PC-3 (cell line): ENCODE results near the gene STK32C. TPM values are rescaled to one million over a fixed set of nuclear protein-coding genes. Genes with fewer than 3 reads are reported as not detected.
"Not testable (repeated sequence)": the region's sequence is repeated elsewhere in the genome, so short reads cannot be mapped to it uniquely, and the experiment has no call there.

Source experiments
- ATAC-seq: fragments of 200-7000 bp; cut with Tn5 transposase; 2 replicates; pipeline ENCODE4 v1.9.1; 2020; ENCODE audit warnings: mild to moderate bottlenecking, moderate library complexity
- BruUV-seq: library from RNA; stranded (reverse); fragments of 400-500 nt; replicated peaks from 2 replicates; lab custom pipeline; 2021; lab: Mats Ljungman, UMichigan
- CTCF ChIA-PET: fragments of 300-600 bp; sonication (Branson Sonifier 250); formaldehyde crosslinking; loops from one replicate; lab custom pipeline; 2022; ENCODE audit warnings: antibody characterized with exemption; lab: Charles Lee
- POLR2A ChIA-PET: fragments of 300-600 bp; sonication (Branson Sonifier 250); formaldehyde crosslinking; loops from one replicate; lab custom pipeline; 2022; ENCODE audit warnings: antibody characterized with exemption; ENCODE audit not compliant: unreplicated experiment; lab: Charles Lee
- DNase-seq: peaks from one replicate; pipeline ENCODE4 v3.0.0-alpha.2; 2015
- H2AFZ ChIP-seq: fragments of 300-600 bp; sonication (generic); 2 replicates; pipeline ENCODE4 v1.6.0; 2016; ENCODE audit warnings: antibody characterized with exemption, low read length
- H3F3A ChIP-seq: fragments of 300-600 bp; sonication (generic); one replicate; pipeline ENCODE4 v1.6.0; 2017; ENCODE audit warnings: antibody characterized with exemption, low read length, control low read depth, mild to moderate bottlenecking; ENCODE audit not compliant: unreplicated experiment
- H3K27ac ChIP-seq: fragments of 300-600 bp; sonication (generic); 2 replicates; pipeline ENCODE4 v1.5.1; 2016; ENCODE audit warnings: mild to moderate bottlenecking, low read length
- H3K27me3 ChIP-seq: fragments of 300-600 bp; sonication (generic); 2 replicates; pipeline ENCODE4 v1.6.1; 2016; ENCODE audit warnings: low read length, mixed read lengths
- H3K36me3 ChIP-seq: fragments of 300-600 bp; sonication (generic); 2 replicates; pipeline ENCODE4 v1.6.1; 2016; ENCODE audit warnings: low read depth, mixed run types, low read length, mixed read lengths
- H3K4me1 ChIP-seq: fragments of 300-600 bp; sonication (generic); 2 replicates; pipeline ENCODE4 v1.5.1; 2016; ENCODE audit warnings: low read length; ENCODE audit not compliant: insufficient read depth
- H3K4me2 ChIP-seq: fragments of 300-600 bp; sonication (generic); 2 replicates; pipeline ENCODE4 v1.6.0; 2016; ENCODE audit warnings: low read length
- H3K4me3 ChIP-seq: fragments of 300-600 bp; sonication (generic); 2 replicates; pipeline ENCODE4 v1.5.1; 2016; ENCODE audit warnings: mild to moderate bottlenecking, low read length, mixed read lengths
- H3K79me2 ChIP-seq: fragments of 300-600 bp; sonication (generic); 2 replicates; pipeline ENCODE4 v1.6.1; 2017; ENCODE audit warnings: low read length, mixed read lengths
- H3K9ac ChIP-seq: fragments of 300-600 bp; sonication (generic); 2 replicates; pipeline ENCODE4 v1.6.0; 2016; ENCODE audit warnings: mild to moderate bottlenecking, low read length
- H3K9me2 ChIP-seq: fragments of 300-600 bp; sonication (generic); replicated peaks from 2 replicates; pipeline ENCODE4 v1.6.1; 2016; ENCODE audit warnings: mixed run types, low read length, mixed read lengths
- H3K9me3 ChIP-seq: fragments of 300-600 bp; sonication (generic); 2 replicates; pipeline ENCODE4 v1.6.1; 2016; ENCODE audit warnings: low read length, mixed read lengths
- H4K20me1 ChIP-seq: fragments of 300-600 bp; sonication (generic); 2 replicates; pipeline ENCODE4 v1.6.1; 2016; ENCODE audit warnings: low read length, mixed read lengths
- CTCF ChIP-seq: fragments of 300-600 bp; sonication (generic); conservative IDR thresholded peaks from 2 replicates; pipeline ENCODE4 v1.5.1; 2017; ENCODE audit warnings: antibody characterized with exemption, low read depth, mild to moderate bottlenecking, low read length
- EZH2 ChIP-seq: fragments of 300-600 bp; sonication (generic); IDR thresholded peaks from one replicate; pipeline ENCODE4 v1.6.1; 2017; ENCODE audit warnings: antibody characterized with exemption, mild to moderate bottlenecking, low read length; ENCODE audit not compliant: unreplicated experiment
- EZH2phosphoT487 ChIP-seq: fragments of 300-600 bp; sonication (generic); IDR thresholded peaks from 2 replicates; pipeline ENCODE4 v1.6.1; 2018; ENCODE audit warnings: mild to moderate bottlenecking, antibody characterized with exemption, low read length, borderline replicate concordance
- intact Hi-C: fragments of 100-400 bp; cut with micrococcal nuclease; formaldehyde crosslinking; loops from 2 replicates; pipeline ENCODE4 v1.9.0; 2023
- total RNA-seq: library from RNA; depleted of rRNA; stranded (reverse); fragments of >200 nt; gene quantifications from 2 replicates; pipeline ENCODE4 v1.2.3, GENCODE V29; 2014

STK32C gene
- total RNA-seq, 1 experiment from 2014 or later, result 28.3 TPM

- DNase-seq (no peak), ATAC-seq (no peak)
- Histone ChIP-seq H3K4me2 (no peak overlapping the region), H3K9me2 (no peaks in the 10 kb centered on the region), H4K20me1 (no peaks in the 10 kb centered on the region), H3K36me3 (no peaks in the 10 kb centered on the region), H3K9ac (no peak overlapping the region), H3K79me2 (no peaks in the 10 kb centered on the region), H3F3A (no peaks in the 10 kb centered on the region), H3K4me1 (no peaks in the 10 kb centered on the region), H3K27ac (no peak overlapping the region), H3K27me3 (no peaks in the 10 kb centered on the region), H2AFZ (no peak overlapping the region), H3K9me3 (no peaks in the 10 kb centered on the region), H3K4me3 (no peak overlapping the region)
- no peak for TF ChIP-seq CTCF
- TF ChIP-seq EZH2, result no peak
- POLR2A ChIA-PET, result no interaction called here
- no TSS peak for BruUV-seq
- CTCF ChIA-PET, result no interaction called here
- intact Hi-C loops, result no loop called here
Measured at GRCh38 chr10:132297526-132297925, 10.2 kb downstream of the STK32C start.

GRCh38 chr10:132296666-132297443, 10.9 kb downstream of the STK32C start:
- intact Hi-C loops, result no loop called here
- ChIA-PET POLR2A (no interaction called here), CTCF (no interaction called here)
- Histone ChIP-seq H3K27me3 (no peaks in the 10 kb centered on the region), H3K27ac (no peak overlapping the region), H3K9me3 (no peaks in the 10 kb centered on the region), H3K4me2 (no peak overlapping the region), H2AFZ (no peak overlapping the region), H3F3A (no peaks in the 10 kb centered on the region), H3K9me2 (no peaks in the 10 kb centered on the region), H3K4me3 (no peak overlapping the region), H3K9ac (no peak overlapping the region), H3K79me2 (no peaks in the 10 kb centered on the region), H4K20me1 (no peaks in the 10 kb centered on the region), H3K36me3 (no peaks in the 10 kb centered on the region), H3K4me1 (no peaks in the 10 kb centered on the region)
- DNase-seq (no peak), ATAC-seq (no peak)
- TF ChIP-seq EZH2phosphoT487, result no peak
- no TSS peak for BruUV-seq

- H3K9me3 ChIP-seq, POLR2A ChIA-PET, H3K4me1 ChIP-seq, H3K27me3 ChIP-seq, H3K36me3 ChIP-seq, BruUV-seq, H4K20me1 ChIP-seq, DNase-seq, H3K4me2 ChIP-seq, H3F3A ChIP-seq, H3K9ac ChIP-seq, H2AFZ ChIP-seq, ATAC-seq, CTCF ChIA-PET, H3K27ac ChIP-seq, H3K79me2 ChIP-seq, H3K4me3 ChIP-seq, H3K9me2 ChIP-seq, intact Hi-C loops: not testable (repeated sequence)
Measured at GRCh38 chr10:132295481-132295880, 12.3 kb downstream of the STK32C start.
